ENCODE data around the gene JPH2. TPM values are rescaled to one million over a fixed set of nuclear protein-coding genes. Genes with fewer than 3 reads are reported as not detected.

JPH2 gene
- total RNA-seq, 2 experiments from 2014 or later, result not detected

DNA sequence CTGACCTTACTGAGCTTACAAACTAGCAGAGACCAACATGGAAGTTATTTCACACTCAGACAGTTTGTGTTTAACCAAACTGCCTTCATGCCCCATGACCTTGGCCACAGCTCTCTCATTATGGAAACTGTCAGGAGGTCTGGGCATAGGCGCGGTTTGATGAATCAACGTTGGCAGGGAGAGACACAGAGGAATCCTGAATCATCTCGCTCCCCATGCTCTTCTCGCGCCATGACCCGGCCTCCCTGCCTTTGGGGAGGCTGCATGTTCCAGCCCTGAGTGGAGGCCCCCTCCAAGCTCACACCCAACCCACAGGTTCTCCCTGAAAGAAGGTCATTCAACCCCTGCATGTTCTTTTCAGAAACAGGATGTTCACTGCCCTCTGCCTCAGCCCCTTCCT lies 44.2 kb upstream of the JPH2 start:
- no peaks in the 10 kb centered on the region for H3K36me3 Mint-ChIP-seq (ENCODE audit: low read depth)
- CTCF ChIA-PET, result interaction anchor here (1.2 kb wide), 1 partner anchor 14 kb away, joined by 3 read pairs; no protein-coding TSS in a partner anchor
- no peak overlapping the region for H3K4me3 Mint-ChIP-seq
- H3K27me3 Mint-ChIP-seq, result no peaks in the 10 kb centered on the region
- no peak overlapping the region for H3K4me3 ChIP-seq (ENCODE audit: low read length)
- no peaks in the 10 kb centered on the region for H3K4me1 Mint-ChIP-seq (ENCODE audit: low read depth)
- no peak for DNase-seq
- no peak for ATAC-seq (ENCODE audit: poor library complexity)
- no peak overlapping the region for H3K27ac Mint-ChIP-seq
- TF ChIP-seq, protein P1, sequence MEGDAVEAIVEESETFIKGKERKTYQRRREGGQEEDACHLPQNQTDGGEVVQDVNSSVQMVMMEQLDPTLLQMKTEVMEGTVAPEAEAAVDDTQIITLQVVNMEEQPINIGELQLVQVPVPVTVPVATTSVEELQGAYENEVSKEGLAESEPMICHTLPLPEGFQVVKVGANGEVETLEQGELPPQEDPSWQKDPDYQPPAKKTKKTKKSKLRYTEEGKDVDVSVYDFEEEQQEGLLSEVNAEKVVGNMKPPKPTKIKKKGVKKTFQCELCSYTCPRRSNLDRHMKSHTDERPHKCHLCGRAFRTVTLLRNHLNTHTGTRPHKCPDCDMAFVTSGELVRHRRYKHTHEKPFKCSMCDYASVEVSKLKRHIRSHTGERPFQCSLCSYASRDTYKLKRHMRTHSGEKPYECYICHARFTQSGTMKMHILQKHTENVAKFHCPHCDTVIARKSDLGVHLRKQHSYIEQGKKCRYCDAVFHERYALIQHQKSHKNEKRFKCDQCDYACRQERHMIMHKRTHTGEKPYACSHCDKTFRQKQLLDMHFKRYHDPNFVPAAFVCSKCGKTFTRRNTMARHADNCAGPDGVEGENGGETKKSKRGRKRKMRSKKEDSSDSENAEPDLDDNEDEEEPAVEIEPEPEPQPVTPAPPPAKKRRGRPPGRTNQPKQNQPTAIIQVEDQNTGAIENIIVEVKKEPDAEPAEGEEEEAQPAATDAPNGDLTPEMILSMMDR (IDR thresholded peaks at IDR 0.05), result no peak
- no peaks in the 10 kb centered on the region for H3K27me3 ChIP-seq (ENCODE audit: control insufficient read depth in 1 of 2, insufficient read depth in 2 of 2, low read length in 2 of 2)
- intact Hi-C loops (cut with DNase I, micrococcal nuclease), result no loop called here
- POLR2A ChIA-PET, result no interaction called here
- H3K27ac ChIP-seq (ENCODE audit: low read depth in 1 of 2, low read length in 2 of 2), result no peak overlapping the region
- H3K9me3 ChIP-seq (ENCODE audit: control insufficient read depth in 1 of 2, insufficient read depth in 1 of 2, low read length in 2 of 2), result no peaks in the 10 kb centered on the region
- peaks cover 4% of the 10 kb centered on the region for H3K4me1 ChIP-seq (ENCODE audit: insufficient read depth, low read length)
- H3K9me3 Mint-ChIP-seq, result no peaks in the 10 kb centered on the region
- no peaks in the 10 kb centered on the region for H3K36me3 ChIP-seq (ENCODE audit: insufficient read depth, low read length)

DNA sequence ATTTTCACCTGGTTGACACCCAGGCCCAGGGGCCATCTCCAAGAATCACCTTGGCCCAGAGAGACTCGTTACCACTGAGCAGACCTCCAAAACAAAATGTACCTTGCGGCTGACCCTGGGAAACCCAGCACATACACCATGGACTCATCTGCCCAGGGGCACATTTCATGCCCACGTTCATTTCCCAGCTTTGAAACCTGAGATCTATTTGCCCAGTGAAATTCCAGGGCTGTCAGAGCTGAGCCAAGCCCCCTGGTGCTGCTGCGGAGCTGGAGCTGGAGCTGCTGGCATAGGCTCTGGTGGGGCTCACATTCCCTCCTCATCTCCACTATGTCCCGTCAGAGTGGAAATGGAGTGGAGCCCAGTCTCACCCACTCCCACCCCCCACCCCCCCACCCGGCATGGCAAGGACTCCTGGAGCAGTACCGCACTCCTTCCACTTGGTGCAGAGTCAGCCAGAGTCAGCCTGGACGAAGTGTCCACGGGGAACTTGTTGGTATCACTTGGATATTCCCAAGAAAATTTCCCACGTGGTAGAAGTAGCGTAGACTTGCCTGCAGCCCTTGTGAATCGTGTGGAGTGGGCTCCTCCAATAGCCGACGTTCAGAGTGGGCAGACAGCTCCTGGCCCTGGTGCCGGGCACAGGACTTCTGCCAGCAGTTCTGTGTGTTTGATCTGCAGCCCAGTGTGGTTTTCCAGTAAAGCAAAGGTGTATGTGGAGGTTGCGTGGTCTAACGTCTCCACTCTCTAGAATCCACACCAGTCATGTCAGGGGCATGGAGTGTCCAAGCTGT lies 41.7 kb upstream of the JPH2 start:
- Histone ChIP-seq H3K9me3 (ENCODE audit: control insufficient read depth in 1 of 2, insufficient read depth in 1 of 2, low read length in 2 of 2) (no peaks in the 10 kb centered on the region), H3K27me3 (ENCODE audit: control insufficient read depth in 1 of 2, insufficient read depth in 2 of 2, low read length in 2 of 2) (no peaks in the 10 kb centered on the region), H3K36me3 (ENCODE audit: insufficient read depth, low read length) (no peaks in the 10 kb centered on the region), H3K27ac (ENCODE audit: low read depth in 1 of 2, low read length in 2 of 2) (no peak overlapping the region), H3K4me3 (ENCODE audit: low read length) (no peak overlapping the region), H3K4me1 (ENCODE audit: insufficient read depth, low read length) (peaks cover 4% of the 10 kb centered on the region)
- Mint-ChIP-seq H3K27ac (no peak overlapping the region), H3K4me3 (no peak overlapping the region), H3K27me3 (no peaks in the 10 kb centered on the region), H3K4me1 (ENCODE audit: low read depth) (no peaks in the 10 kb centered on the region), H3K9me3 (no peaks in the 10 kb centered on the region), H3K36me3 (ENCODE audit: low read depth) (no peaks in the 10 kb centered on the region)
- CTCF ChIA-PET, result interaction anchor here (1.4 to 1.6 kb wide), 2 partner anchors 11 to 82 kb away, joined by 3 to 6 read pairs; partner anchors contain the start of gene FITM2
- DNase-seq (no peak), ATAC-seq (ENCODE audit: poor library complexity) (no peak)
- POLR2A ChIA-PET, result no interaction called here
- intact Hi-C loops (cut with DNase I, micrococcal nuclease), result no loop called here
- TF ChIP-seq, protein P1 (IDR thresholded peaks at IDR 0.05), result no peak

DNA sequence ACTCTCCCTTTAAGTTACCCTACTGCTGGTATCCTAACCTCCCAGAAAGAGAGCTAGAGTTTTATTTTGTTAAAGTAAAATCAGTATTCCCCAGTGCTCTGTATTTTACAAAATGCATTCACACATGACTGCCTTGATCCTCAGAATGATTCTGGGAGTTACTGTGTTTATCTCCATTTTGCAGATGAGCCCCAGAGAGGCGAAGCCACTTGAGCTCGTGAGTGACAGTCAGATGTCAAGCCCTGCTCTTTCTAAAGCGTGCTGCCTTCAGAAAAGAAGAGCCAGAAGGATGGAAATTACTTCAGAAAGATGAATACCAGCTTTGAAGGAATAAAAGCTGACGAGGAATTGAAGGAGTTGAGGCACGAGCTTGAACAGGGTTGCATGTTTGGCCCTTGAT lies 37.6 kb upstream of the JPH2 start:
- ATAC-seq (ENCODE audit: poor library complexity) (no peak), DNase-seq (no peak)
- intact Hi-C loops (cut with DNase I, micrococcal nuclease), result no loop called here
- Mint-ChIP-seq H3K36me3 (ENCODE audit: low read depth) (no peaks in the 10 kb centered on the region), H3K27ac (peak overlapping the region; percentile 73), H3K9me3 (no peaks in the 10 kb centered on the region), H3K4me3 (no peak overlapping the region), H3K4me1 (ENCODE audit: low read depth) (peaks cover 28% of the 10 kb centered on the region), H3K27me3 (no peaks in the 10 kb centered on the region)
- no peaks in the 10 kb centered on the region for H3K27me3 ChIP-seq (ENCODE audit: control insufficient read depth in 1 of 2, insufficient read depth in 2 of 2, low read length in 2 of 2)
- no peaks in the 10 kb centered on the region for H3K9me3 ChIP-seq (ENCODE audit: control insufficient read depth in 1 of 2, insufficient read depth in 1 of 2, low read length in 2 of 2)
- POLR2A ChIA-PET, result no interaction called here
- H3K27ac ChIP-seq (ENCODE audit: low read depth in 1 of 2, low read length in 2 of 2), result no peak overlapping the region
- H3K4me3 ChIP-seq (ENCODE audit: low read length), result no peak overlapping the region
- TF ChIP-seq, protein P1 (IDR thresholded peaks at IDR 0.05), result no peak
- CTCF ChIA-PET, result no interaction called here
- peaks cover 4% of the 10 kb centered on the region for H3K36me3 ChIP-seq (ENCODE audit: insufficient read depth, low read length)
- H3K4me1 ChIP-seq (ENCODE audit: insufficient read depth, low read length), result peaks cover 14% of the 10 kb centered on the region

Data from CD4-positive, alpha-beta T cell (primary cell).